Measurements from ENCODE around the gene LIPM.

- no peak for TF ChIP-seq POLR2AphosphoS5 (IDR thresholded peaks at IDR 0.05)
- TF ChIP-seq, protein P1, sequence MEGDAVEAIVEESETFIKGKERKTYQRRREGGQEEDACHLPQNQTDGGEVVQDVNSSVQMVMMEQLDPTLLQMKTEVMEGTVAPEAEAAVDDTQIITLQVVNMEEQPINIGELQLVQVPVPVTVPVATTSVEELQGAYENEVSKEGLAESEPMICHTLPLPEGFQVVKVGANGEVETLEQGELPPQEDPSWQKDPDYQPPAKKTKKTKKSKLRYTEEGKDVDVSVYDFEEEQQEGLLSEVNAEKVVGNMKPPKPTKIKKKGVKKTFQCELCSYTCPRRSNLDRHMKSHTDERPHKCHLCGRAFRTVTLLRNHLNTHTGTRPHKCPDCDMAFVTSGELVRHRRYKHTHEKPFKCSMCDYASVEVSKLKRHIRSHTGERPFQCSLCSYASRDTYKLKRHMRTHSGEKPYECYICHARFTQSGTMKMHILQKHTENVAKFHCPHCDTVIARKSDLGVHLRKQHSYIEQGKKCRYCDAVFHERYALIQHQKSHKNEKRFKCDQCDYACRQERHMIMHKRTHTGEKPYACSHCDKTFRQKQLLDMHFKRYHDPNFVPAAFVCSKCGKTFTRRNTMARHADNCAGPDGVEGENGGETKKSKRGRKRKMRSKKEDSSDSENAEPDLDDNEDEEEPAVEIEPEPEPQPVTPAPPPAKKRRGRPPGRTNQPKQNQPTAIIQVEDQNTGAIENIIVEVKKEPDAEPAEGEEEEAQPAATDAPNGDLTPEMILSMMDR (IDR thresholded peaks at IDR 0.05), result no peak
Observed at GRCh38 chr10:88782222-88782621, 20.3 kb upstream of the LIPM start.
